ENCODE measurements around the gene HLA-DMB. TPM values are rescaled to one million over a fixed set of nuclear protein-coding genes. Genes with fewer than 3 reads are reported as not detected.

Gene HLA-DMB
- total RNA-seq, 1 experiment from 2014 or later: 1.1 TPM

- TF ChIP-seq HMGA2 (CRISPR knock-in tag; IDR thresholded peaks at IDR 0.05): no peak
- TF ChIP-seq ERG (CRISPR knock-in tag; IDR thresholded peaks at IDR 0.05): no peak
- TF ChIP-seq CREB1 (CRISPR knock-in tag; IDR thresholded peaks at IDR 0.05): no peak
- no peak for TF ChIP-seq USF2 (CRISPR knock-in tag; IDR thresholded peaks at IDR 0.05)
- TF ChIP-seq MYBL2 (CRISPR knock-in tag; IDR thresholded peaks at IDR 0.05): no peak
- TF ChIP-seq USF1 (CRISPR knock-in tag; IDR thresholded peaks at IDR 0.05): no peak
- no peak for TF ChIP-seq SMAD3 (CRISPR knock-in tag; IDR thresholded peaks at IDR 0.05; ENCODE audit: borderline replicate concordance)
- TF ChIP-seq ZNF671 (CRISPR knock-in tag; IDR thresholded peaks at IDR 0.05): no peak
- TF ChIP-seq ATF2 (CRISPR knock-in tag; IDR thresholded peaks at IDR 0.05; ENCODE audit: borderline replicate concordance, low read depth): no peak
- no peak for TF ChIP-seq ZNF425 (CRISPR knock-in tag; conservative IDR thresholded peaks at IDR 0.05)
- no peak for TF ChIP-seq STAT6 (CRISPR knock-in tag; conservative IDR thresholded peaks at IDR 0.05; ENCODE audit: low read depth)
Measured at GRCh38 chr6:32962213-32962826, 21.5 kb upstream of the HLA-DMB start (continued).

- Mint-ChIP-seq H3K9me3 (no peaks in the 10 kb centered on the region), H3K27ac (no peak overlapping the region; the same call in 1 of the 2 replicates), H3K27me3 (ENCODE audit: low read depth) (no peaks in the 10 kb centered on the region), H3K4me3 (no peak overlapping the region), H3K36me3 (no peaks in the 10 kb centered on the region), H3K4me1 (no peaks in the 10 kb centered on the region)
- ChIA-PET CTCF (interaction anchor here (1.5 kb wide), 1 partner anchor 24 kb away, joined by 5 read pairs; no protein-coding TSS in a partner anchor), POLR2A (no interaction called here)
- ATAC-seq: no peak
- DNase-seq (ENCODE audit: low spot score): no peak
- TF ChIP-seq NFATC4 (CRISPR knock-in tag; IDR thresholded peaks at IDR 0.05): no peak
- TF ChIP-seq E2F4 (CRISPR knock-in tag; IDR thresholded peaks at IDR 0.05; ENCODE audit: borderline replicate concordance, low read depth): no peak
- no peak for TF ChIP-seq FOXP4 (CRISPR knock-in tag; IDR thresholded peaks at IDR 0.05)
- TF ChIP-seq HMGA2 (CRISPR knock-in tag; IDR thresholded peaks at IDR 0.05): no peak
- TF ChIP-seq NR3C1 (CRISPR knock-in tag; conservative IDR thresholded peaks at IDR 0.05; ENCODE audit: low read depth): no peak
- TF ChIP-seq CBFB (CRISPR knock-in tag; IDR thresholded peaks at IDR 0.05; ENCODE audit: low read depth): no peak
- no peak for TF ChIP-seq GRHL2 (CRISPR knock-in tag; IDR thresholded peaks at IDR 0.05; ENCODE audit: insufficient replicate concordance, severe bottlenecking)
- no peak for TF ChIP-seq FOXP1 (CRISPR knock-in tag; IDR thresholded peaks at IDR 0.05; ENCODE audit: borderline replicate concordance)
Measured at GRCh38 chr6:32960563-32960962, 19.7 kb upstream of the HLA-DMB start.

Data from WTC11 (cell line).